ENCODE data around the gene MED31. TPM values are rescaled to one million over a fixed set of nuclear protein-coding genes. Genes with fewer than 3 reads are reported as not detected.

MED31 gene
- total and polyA plus RNA-seq, 2 of the 13 experiments (the other 11 are each of a cell fraction or from before 2014, with no cell fraction given) = 19.0 to 20.9 TPM

DNA sequence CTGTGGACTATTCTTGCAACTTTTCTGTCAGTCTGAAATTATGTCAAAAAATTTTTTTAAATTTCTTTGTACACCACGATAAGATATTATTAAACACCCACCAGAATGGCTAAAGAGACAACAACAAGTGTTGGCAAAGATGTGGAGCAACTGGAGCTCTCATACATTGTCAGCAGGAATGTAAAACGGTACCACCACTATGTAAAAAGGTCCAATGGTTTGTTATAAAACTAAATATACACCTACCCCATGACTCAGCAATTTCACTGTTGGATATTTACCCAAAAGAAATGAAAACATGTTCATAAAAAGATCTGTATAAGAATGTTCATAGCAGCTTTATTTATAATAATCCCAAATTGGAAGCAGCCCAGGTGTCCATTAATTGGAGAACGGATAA is 18.1 kb downstream of the MED31 start (continued):
- TF ChIP-seq HOMEZ (CRISPR knock-in tag; IDR thresholded peaks at IDR 0.05; ENCODE audit: low read depth) = no peak
- no peak for TF ChIP-seq NFYB (CRISPR knock-in tag; IDR thresholded peaks at IDR 0.05)
- peak; percentile 79 to 80 for TF ChIP-seq MAFK (conservative IDR thresholded peaks at IDR 0.05 in 1 of 2, IDR thresholded peaks at IDR 0.05 in 1 of 2; ENCODE audit: low read length in 2 of 2)
- TF ChIP-seq TOPORS (CRISPR knock-in tag; IDR thresholded peaks at IDR 0.05) = no peak
- TF ChIP-seq KLF9 (CRISPR knock-in tag; IDR thresholded peaks at IDR 0.05; ENCODE audit: low read depth) = no peak
- TF ChIP-seq FIP1L1 (IDR thresholded peaks at IDR 0.05; ENCODE audit: borderline replicate concordance, insufficient read depth, low read depth, low read length) = no peak

DNA sequence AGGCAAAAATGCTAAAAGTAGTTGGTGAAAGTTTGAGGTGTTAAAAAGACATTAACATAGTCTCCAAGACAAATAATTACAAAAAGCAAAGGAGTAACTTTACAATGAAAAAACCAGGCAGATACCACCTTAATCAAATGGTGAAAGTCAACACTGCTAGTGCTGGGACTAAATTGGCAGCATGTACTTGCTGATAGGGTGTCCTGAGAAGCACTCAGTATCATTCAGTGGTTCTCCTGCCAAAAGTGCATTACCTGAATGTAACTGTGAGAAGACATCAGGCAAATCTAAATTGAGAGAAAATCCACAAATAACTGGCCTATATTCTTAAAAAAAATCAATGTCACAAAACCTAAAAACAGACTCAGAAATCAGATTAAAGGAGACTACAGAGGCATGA is 18.9 kb downstream of the MED31 start:
- peaks cover 4 to 45% of the 10 kb centered on the region in 2 experiments for H3K36me3 ChIP-seq (replicated peaks in 1 of 2; ENCODE audit: control insufficient read depth in 1 of 2, insufficient read depth in 2 of 2, low read length in 2 of 2)
- H3K4me1 ChIP-seq (ENCODE audit: insufficient read depth, low read length) = peaks cover 5% of the 10 kb centered on the region; the same call in 1 of the 2 replicates
- ChIA-PET CTCF (ENCODE audit: low intra/inter-chr PET ratio, low total read pairs) (no interaction called here), POLR2A (no interaction called here)
- no peaks in the 10 kb centered on the region for H3K27me3 ChIP-seq (ENCODE audit: control insufficient read depth in 1 of 2, insufficient read depth in 2 of 2, low read length in 2 of 2)
- ATAC-seq = no peak
- no peaks in the 10 kb centered on the region for H3K9me3 ChIP-seq (ENCODE audit: low read length)
- DNase-seq (ENCODE audit: low spot score) = no peak
- no peak overlapping the region for H3K27ac ChIP-seq (ENCODE audit: extremely low read length, insufficient read depth, low read length)
- no peak overlapping the region for H3K9ac ChIP-seq (ENCODE audit: insufficient read depth, low read depth, low read length)
- no peak overlapping the region for H3K4me2 ChIP-seq (ENCODE audit: low read depth, low read length)
- in situ Hi-C loops (cut with HindIII; ENCODE audit: extremely low pct_ligation_motif_present, low pct_unique_long_range_greater_than_20kb) (no loop called here), intact Hi-C loops (cut with micrococcal nuclease; ENCODE audit: unreplicated experiment) (no loop called here)
- H4K20me1 ChIP-seq (ENCODE audit: insufficient read depth, low read length) = no peaks in the 10 kb centered on the region
- TF ChIP-seq ZSCAN29 (CRISPR knock-in tag; conservative IDR thresholded peaks at IDR 0.05) (no peak), ZNF468 (CRISPR knock-in tag; IDR thresholded peaks at IDR 0.05) (no peak)
- no peaks in the 10 kb centered on the region for H3K79me2 ChIP-seq (ENCODE audit: insufficient read depth, low read length)
- H3K4me3 ChIP-seq (replicated peaks in 1 of 3; ENCODE audit: insufficient read depth in 1 of 3, low read depth in 2 of 3, low read length in 3 of 3) = no peak overlapping the region
- no TSS peak for BruUV-seq (replicated peaks)
- no peak for FAIRE-seq
- no peak overlapping the region for H2AFZ ChIP-seq (ENCODE audit: low read length)

All from HepG2 (cell line).